ENCODE measurements around the gene CCNK. TPM values are rescaled to one million over a fixed set of nuclear protein-coding genes. Genes with fewer than 3 reads are reported as not detected.

CCNK gene
- total and polyA plus RNA-seq, 2 of the 13 experiments (the other 11 are each of a cell fraction or from before 2014, with no cell fraction given): 4.9 to 9.7 TPM

GRCh38 chr14:99552021-99552553 is 70.9 kb downstream of the CCNK start (continued):
- no peak for TF ChIP-seq ATF7 (IDR thresholded peaks at IDR 0.05)
- no peak for TF ChIP-seq ATF7 (CRISPR knock-in tag; IDR thresholded peaks at IDR 0.05)
- TF ChIP-seq ATF5 (CRISPR knock-in tag; IDR thresholded peaks at IDR 0.05; ENCODE audit: low read depth): peak; percentile 3; the same call in 1 of the 2 replicates
- no peak for TF ChIP-seq NR2F1 (CRISPR knock-in tag; IDR thresholded peaks at IDR 0.05)
- no peak for TF ChIP-seq ZNF766 (CRISPR knock-in tag; IDR thresholded peaks at IDR 0.05; ENCODE audit: borderline replicate concordance)
- TF ChIP-seq ZNF296 (CRISPR knock-in tag; conservative IDR thresholded peaks at IDR 0.05): no peak
- TF ChIP-seq CREB1 (IDR thresholded peaks at IDR 0.05): no peak
- TF ChIP-seq CREB1 (CRISPR knock-in tag; IDR thresholded peaks at IDR 0.05): no peak
- no peak for TF ChIP-seq ATF7-NPFF (CRISPR knock-in tag; IDR thresholded peaks at IDR 0.05; ENCODE audit: low read depth)
- no peak for TF ChIP-seq EHMT2 (IDR thresholded peaks at IDR 0.05; ENCODE audit: borderline replicate concordance, low read depth, low read length)
- no peak for TF ChIP-seq BRF2 (CRISPR knock-in tag; IDR thresholded peaks at IDR 0.05)
- TF ChIP-seq PAX8 (CRISPR knock-in tag; IDR thresholded peaks at IDR 0.05; ENCODE audit: borderline replicate concordance): peak; percentile 15; the same call in 1 of the 2 replicates
- no peak for TF ChIP-seq ZNF576 (CRISPR knock-in tag; IDR thresholded peaks at IDR 0.05)
- TF ChIP-seq JARID2 (CRISPR knock-in tag; IDR thresholded peaks at IDR 0.05; ENCODE audit: insufficient replicate concordance): no peak
- TF ChIP-seq SIX1 (CRISPR knock-in tag; IDR thresholded peaks at IDR 0.05; ENCODE audit: borderline replicate concordance): no peak
- TF ChIP-seq ZNF225 (CRISPR knock-in tag; IDR thresholded peaks at IDR 0.05): 0 out of 2 replicates have a peak, but pooled peaks have one; percentile 12
- TF ChIP-seq ZNF616 (CRISPR knock-in tag; IDR thresholded peaks at IDR 0.05; ENCODE audit: low read depth): 0 out of 2 replicates have a peak, but pooled peaks have one; percentile 5
- no peak for TF ChIP-seq PATZ1 (CRISPR knock-in tag; IDR thresholded peaks at IDR 0.05)
- peak; percentile 64; the same call in 1 of the 2 replicates for TF ChIP-seq EED (CRISPR knock-in tag; IDR thresholded peaks at IDR 0.05)
- TF ChIP-seq ZBTB25 (CRISPR knock-in tag; IDR thresholded peaks at IDR 0.05): no peak
- no peak for TF ChIP-seq TEF (CRISPR knock-in tag; IDR thresholded peaks at IDR 0.05)
- peak; percentile 87 for TF ChIP-seq ZNF33A (CRISPR knock-in tag; IDR thresholded peaks at IDR 0.05; ENCODE audit: borderline replicate concordance)
- TF ChIP-seq STAG1 (CRISPR knock-in tag; IDR thresholded peaks at IDR 0.05): no peak
- peak; percentile 21 for TF ChIP-seq ZNF781 (CRISPR knock-in tag; IDR thresholded peaks at IDR 0.05; ENCODE audit: borderline replicate concordance, not compliant biosample characterization)

Data from HepG2 (cell line).